Esophagus squamous epithelium (tissue), 4 donors: Measurements from ENCODE around the gene YIPF6.

Experiments
- CTCF ChIP-seq, 6 experiments: fragments of 450-650 bp in 4 of 6; fragments of 200-600 bp in 2 of 6; sonication (generic) in 2 of 6; IDR thresholded peaks; one replicate each; pipeline ENCODE4 v1.5.1; 2016 to 2019; ENCODE audit warnings: antibody characterized with exemption in 6 of 6, mild to moderate bottlenecking in 4 of 6, moderate library complexity in 4 of 6
- POLR2A ChIP-seq, 4 donors: fragments of 450-650 bp; IDR thresholded peaks; one replicate each; pipeline ENCODE4 v1.6.1; 2017; ENCODE audit warnings: antibody characterized with exemption in 4 of 4, mild to moderate bottlenecking in 4 of 4, moderate library complexity in 3 of 4

- TF ChIP-seq CTCF (IDR thresholded peaks at IDR 0.05) (no peak), POLR2A (IDR thresholded peaks at IDR 0.05) (no peak)
Observed at GRCh38 chrX:68461093-68461492, 37.8 kb upstream of the YIPF6 start.
